ENCODE measurements around the gene JTB. TPM values are rescaled to one million over a fixed set of nuclear protein-coding genes. Genes with fewer than 3 reads are reported as not detected.
A peak's percentile ranks its signal among the peaks of the same experiment; 100 is the strongest.

JTB gene
- polyA plus RNA-seq, 2 of the 4 experiments (the other 2 are of a cell fraction), result 106 to 162 TPM

GRCh38 chr1:153945795-153946621, 31.5 kb downstream of the JTB start:
- ATAC-seq (peak; percentile 69 to 73), FAIRE-seq (no peak), DNase-seq (ENCODE audit: low read depth in 1 of 2, low spot score in 1 of 2) (peak; percentile 58 to 61)
- under 1% methylated on average over 42 of the region's 95 CpGs for WGBS (ENCODE audit: missing lambda C conversion rate)
- H3K4me2 ChIP-seq, result peak overlapping the region; percentile 89
- peaks cover 16% of the 10 kb centered on the region for H3K4me1 ChIP-seq
- TF ChIP-seq USF2 (IDR thresholded peaks at IDR 0.05) (peak; percentile 57; the same call in 1 of the 2 replicates), POLR2A (IDR thresholded peaks at IDR 0.05; ENCODE audit: low read length) (peak; percentile 34; the same call in 1 of the 2 replicates), BCL3 (IDR thresholded peaks at IDR 0.05) (no peak; the same call in 2 of the 3 replicates), CEBPB (IDR thresholded peaks at IDR 0.05) (no peak), MAX (IDR thresholded peaks at IDR 0.05) (peak; percentile 52; the same call in 1 of the 2 replicates), PHF8 (IDR thresholded peaks at IDR 0.05; ENCODE audit: borderline replicate concordance, low read depth) (0 out of 2 replicates have a peak, but pooled peaks have one; percentile 20), JUN (IDR thresholded peaks at IDR 0.05) (peak; percentile 53 to 85; a peak in 3 of 5 replicates), ZNF302 (CRISPR knock-in tag; IDR thresholded peaks at IDR 0.05) (no peak), ZSCAN20 (CRISPR knock-in tag; IDR thresholded peaks at IDR 0.05) (no peak), SMC3 (IDR thresholded peaks at IDR 0.05) (no peak), CHD4 (IDR thresholded peaks at IDR 0.05; ENCODE audit: borderline replicate concordance) (no peak), ELK1 (IDR thresholded peaks at IDR 0.05; ENCODE audit: low read depth, low read length) (no peak), KDM5A (IDR thresholded peaks at IDR 0.05) (no peak), REST (IDR thresholded peaks at IDR 0.05) (0 out of 2 replicates have a peak, but pooled peaks have one; percentile 9), HMGXB4 (CRISPR knock-in tag; IDR thresholded peaks at IDR 0.05; ENCODE audit: borderline replicate concordance) (no peak), FOSB (CRISPR knock-in tag; IDR thresholded peaks at IDR 0.05) (no peak), ZFP36 (IDR thresholded peaks at IDR 0.05; ENCODE audit: borderline replicate concordance, partially characterized antibody) (no peak)
- no peaks in the 10 kb centered on the region for H3K9me3 ChIP-seq
- CTCF ChIA-PET, result interaction anchor here (0.7 to 5.8 kb wide), 39 partner anchors 8 to 384 kb away, joined by 3 to 75 read pairs (median 4); partner anchors contain the start of genes CREB3L4, CRTC2, JTB and RAB13
- peak overlapping the region; percentile 98 to 99 for H3K27ac ChIP-seq
- POLR2A ChIA-PET, result interaction anchor here (0.5 to 2.0 kb wide), 16 partner anchors 10 to 1376 kb away, joined by 3 to 16 read pairs (median 3); partner anchors contain the start of genes CHTOP, CREB3L4, GATAD2B and INTS3
- H3K4me3 ChIP-seq, result peak overlapping the region; percentile 99
